Activated CD4-positive, alpha-beta T cell treated with anti-CD3 and anti-CD28 coated beads for 24 hours (primary cell): ENCODE results near the gene NRIP2.
A peak's percentile ranks its signal among the peaks of the same experiment; 100 is the strongest.

Experiments
- DNase-seq, 2 donors: peaks; one replicate each; pipeline ENCODE4 v3.0.0-alpha.2; 2020; ENCODE audit warnings: low read depth in 2 of 2

Gene NRIP2

GRCh38 chr12:2806700-2807099 is 28.1 kb downstream of the NRIP2 start:
- no peak for DNase-seq

DNA sequence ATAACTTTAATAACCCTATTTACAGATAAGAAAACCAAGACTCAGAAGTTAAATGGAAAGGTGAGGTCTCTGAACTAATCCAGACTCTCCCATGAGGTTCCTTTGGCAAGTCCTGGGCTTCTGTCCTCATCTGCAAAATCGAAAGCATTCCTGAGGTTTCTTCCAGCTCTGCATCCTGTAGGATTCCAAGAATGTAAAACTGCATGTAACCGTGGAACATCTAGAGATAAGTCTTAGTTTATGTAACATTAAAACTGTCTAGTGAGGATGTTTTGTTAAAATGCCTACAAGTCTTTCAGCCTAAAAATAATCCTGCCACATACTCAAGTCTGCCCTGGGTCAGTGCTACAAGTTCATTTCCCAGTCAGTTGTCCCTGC is 29.7 kb downstream of the NRIP2 start:
- DNase-seq, result no peak

DNA sequence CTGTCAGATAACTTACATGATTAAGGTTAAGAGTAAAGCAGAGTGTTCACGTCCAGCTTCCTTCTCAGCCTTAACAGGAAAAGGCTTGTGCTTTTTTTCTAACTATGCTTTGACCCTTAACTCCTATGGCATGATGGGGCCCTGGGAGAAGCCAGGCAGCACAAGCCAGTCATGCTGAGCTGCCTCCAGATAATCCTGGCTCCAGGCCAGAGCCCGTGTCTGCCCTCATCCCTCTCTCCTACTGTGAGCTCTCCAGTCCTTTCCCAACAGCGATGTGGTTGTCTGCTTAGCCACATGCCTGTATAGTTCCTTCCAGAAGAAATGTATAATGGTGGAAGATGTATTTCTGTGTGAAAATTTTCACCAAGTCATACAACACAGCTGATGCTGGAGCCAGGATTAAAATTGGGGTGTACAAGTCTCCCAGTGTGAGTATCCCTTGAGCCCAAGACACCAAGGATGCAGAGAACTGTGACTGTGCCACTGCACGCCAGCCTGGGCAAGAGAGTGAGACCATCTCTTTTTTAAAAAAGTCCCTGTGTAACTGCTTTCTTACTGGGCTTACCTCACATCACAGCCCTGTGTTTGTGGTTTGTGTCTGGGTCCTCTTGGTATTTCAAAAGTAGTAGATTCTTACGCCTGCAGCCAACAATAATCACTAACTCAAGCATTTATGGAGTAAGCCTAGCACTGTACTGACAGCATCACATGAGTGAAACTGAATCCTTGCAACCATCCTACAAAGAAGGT is 30.3 kb downstream of the NRIP2 start:
- DNase-seq, result no peak

GRCh38 chr12:2803635-2804392 is 31.0 kb downstream of the NRIP2 start:
- DNase-seq, result no peak

- DNase-seq, result no peak
Measured at GRCh38 chr12:2801044-2801783, 33.6 kb downstream of the NRIP2 start.

GRCh38 chr12:2800046-2800570 is 34.7 kb downstream of the NRIP2 start:
- no peak for DNase-seq

GRCh38 chr12:2797721-2798418 is 37.0 kb downstream of the NRIP2 start:
- no peak for DNase-seq

GRCh38 chr12:2796187-2796666 is 38.6 kb downstream of the NRIP2 start:
- no peak for DNase-seq

DNA sequence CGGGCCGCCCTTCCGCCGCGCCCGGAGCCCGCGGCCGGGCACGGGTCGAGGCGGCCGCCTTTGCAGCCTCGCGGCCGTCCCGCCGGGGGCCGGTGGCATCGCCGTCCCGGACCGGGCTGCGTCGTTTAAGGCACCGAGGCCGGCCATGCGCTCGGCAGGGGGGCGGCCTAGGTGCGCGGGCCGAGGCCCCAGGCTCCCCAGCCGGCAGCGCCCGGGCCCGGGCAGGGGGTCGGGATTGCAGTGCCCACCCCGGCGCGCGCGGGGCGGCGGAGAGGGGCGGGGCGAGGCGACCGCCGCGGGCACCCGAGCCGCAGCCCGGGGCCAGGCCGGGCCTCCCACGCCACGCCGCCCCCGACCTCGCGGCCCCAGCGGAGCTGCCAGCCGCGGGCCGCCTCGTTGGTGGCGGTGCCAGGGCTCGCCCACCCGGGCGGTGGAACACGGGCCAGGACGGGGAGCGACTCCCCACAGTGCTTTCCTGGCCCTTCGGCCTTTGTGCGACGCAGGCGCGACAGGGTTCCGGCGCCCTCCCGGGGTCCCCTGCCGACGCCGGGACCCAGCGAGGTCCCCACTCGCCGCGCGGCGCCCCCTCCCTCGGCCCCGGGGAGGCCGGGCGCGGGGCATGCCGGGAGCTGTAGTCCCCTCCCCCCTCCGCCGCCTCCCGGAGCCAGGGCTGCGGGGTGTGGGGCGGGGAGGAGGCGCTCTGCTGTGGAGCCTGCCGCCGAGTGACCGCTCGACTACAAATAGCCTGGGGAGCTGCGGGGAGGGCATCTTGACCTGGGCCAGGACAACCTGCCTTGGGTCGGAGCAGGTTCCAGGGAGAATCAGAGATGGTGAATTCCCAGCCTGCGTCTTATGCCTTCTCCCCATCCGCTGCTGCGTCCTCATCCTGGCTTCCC is 39.3 kb downstream of the NRIP2 start:
- peak; percentile 53 to 61 for DNase-seq

DNA sequence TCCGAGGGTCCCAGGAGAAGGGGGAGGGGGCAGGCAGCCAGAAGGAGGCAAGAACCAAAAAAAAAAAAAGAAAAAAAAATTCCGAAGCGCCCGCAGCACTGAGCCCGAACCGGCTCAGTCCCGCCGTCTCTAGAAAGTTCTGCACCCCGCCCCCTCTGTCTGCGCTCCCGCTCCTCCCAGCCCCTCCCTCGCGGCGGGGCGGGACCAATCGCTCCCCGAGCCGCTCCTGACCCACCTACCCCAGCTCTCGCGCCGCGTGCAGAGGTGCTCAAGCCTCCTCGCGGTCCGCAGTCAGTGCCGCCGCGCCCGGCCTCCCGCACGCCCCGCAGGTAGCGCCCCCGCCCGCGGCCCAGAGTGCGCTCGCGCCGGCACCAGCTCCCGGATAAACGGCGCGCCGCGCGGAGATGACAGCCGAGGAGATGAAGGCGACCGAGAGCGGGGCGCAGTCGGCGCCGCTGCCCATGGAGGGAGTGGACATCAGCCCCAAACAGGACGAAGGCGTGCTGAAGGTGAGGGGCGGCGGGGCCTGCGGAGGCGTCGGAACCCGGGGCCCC is 40.0 kb downstream of the NRIP2 start, which contains the start of gene FKBP4:
Gene FKBP4, plus strand, starts transcription at position 235 of the 554 bp plus-strand sequence. Its CDS starts 170 bp downstream, at position 405.
- DNase-seq, result peak; percentile 84 to 87

- peak in 1 of 2 donors; percentile 11 for DNase-seq
Measured at GRCh38 chr12:2794191-2794735, 40.6 kb downstream of the NRIP2 start.

GRCh38 chr12:2793561-2793960 is 41.3 kb downstream of the NRIP2 start:
- no peak for DNase-seq

GRCh38 chr12:2792671-2793500 is 41.9 kb downstream of the NRIP2 start:
- DNase-seq, result no peak

GRCh38 chr12:2791089-2791488 is 43.7 kb downstream of the NRIP2 start:
- no peak for DNase-seq

GRCh38 chr12:2785017-2785416 is 49.8 kb downstream of the NRIP2 start:
- no peak for DNase-seq

DNA sequence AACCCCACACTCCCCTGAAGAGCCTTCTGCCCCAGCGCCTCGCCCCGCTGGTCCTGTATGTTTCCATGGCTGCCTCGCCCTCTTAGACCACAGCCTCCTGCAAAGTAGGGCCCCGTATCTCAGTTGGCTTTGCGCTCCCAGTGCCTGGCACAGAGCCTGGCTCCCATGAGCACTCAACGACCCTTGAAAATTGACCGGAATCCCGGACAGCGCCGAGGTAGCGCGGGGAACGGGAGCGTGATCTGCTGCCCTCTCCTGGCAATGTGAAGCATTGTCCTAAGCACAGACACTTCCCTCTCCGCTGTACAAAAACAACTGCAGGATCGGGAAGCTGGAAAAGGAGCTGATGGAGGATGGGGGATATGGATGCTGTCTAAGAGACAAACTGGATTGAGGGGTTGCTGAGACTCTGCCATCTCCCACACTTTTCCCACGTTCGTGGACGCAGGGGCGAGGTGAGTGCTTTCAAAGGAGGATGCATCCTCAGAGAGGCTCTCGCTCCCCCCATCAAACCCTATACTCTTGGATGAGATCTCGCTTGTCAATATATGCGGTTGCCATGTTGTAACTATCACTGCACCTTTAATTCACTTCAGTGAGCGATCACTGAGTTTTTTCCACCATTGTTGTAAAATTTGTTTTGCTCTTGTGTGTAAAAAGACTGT is 50.8 kb downstream of the NRIP2 start:
- peak; percentile 23 to 43 for DNase-seq

- DNase-seq, result no peak
Measured at GRCh38 chr12:2779281-2779680, 55.6 kb downstream of the NRIP2 start.

- no peak for DNase-seq
Measured at GRCh38 chr12:2776129-2776806, 58.6 kb downstream of the NRIP2 start.
